Activated B cell treated with CpG ODN at 0.5 μM for 24 hours (primary cell): ENCODE measurements around the gene MID1IP1. TPM values are rescaled to one million over a fixed set of nuclear protein-coding genes. Genes with fewer than 3 reads are reported as not detected.

Experiments used
- ATAC-seq: fragments of 200-7000 bp; cut with Tn5 transposase; one replicate; pipeline ENCODE4 v1.10.0; 2021; ENCODE audit warnings: low read depth, mild to moderate bottlenecking, moderate library complexity
- CTCF ChIA-PET: fragments of 350-600 bp; sonication (Branson Sonifier 250); formaldehyde crosslinking; loops from one replicate; lab custom pipeline; 2021; ENCODE audit warnings: antibody characterized with exemption; lab: Charles Lee
- POLR2A ChIA-PET: fragments of 350-600 bp; sonication (Branson Sonifier 250); formaldehyde crosslinking; loops from one replicate; lab custom pipeline; 2021; ENCODE audit warnings: antibody characterized with exemption; lab: Charles Lee
- DNase-seq: peaks from one replicate; pipeline ENCODE4 v3.0.0; 2022
- H3K27ac Mint-ChIP-seq: one replicate; pipeline ENCODE4 v1.8.0; 2020; ENCODE audit warnings: mixed read lengths
- H3K27me3 Mint-ChIP-seq: one replicate; pipeline ENCODE4 v1.8.0; 2021; ENCODE audit warnings: mixed read lengths
- H3K36me3 Mint-ChIP-seq: one replicate; pipeline ENCODE4 v1.8.0; 2021; ENCODE audit warnings: low read depth, mixed read lengths
- H3K4me1 Mint-ChIP-seq: one replicate; pipeline ENCODE4 v1.8.0; 2021; ENCODE audit warnings: mixed read lengths
- H3K4me3 Mint-ChIP-seq: one replicate; pipeline ENCODE4 v1.8.0; 2020; ENCODE audit warnings: mild to moderate bottlenecking, mixed read lengths
- H3K9me3 Mint-ChIP-seq: one replicate; pipeline ENCODE4 v1.8.0; 2020; ENCODE audit warnings: mixed read lengths
- CTCF ChIP-seq: fragments of 200-600 bp; IDR thresholded peaks from one replicate; pipeline ENCODE4 v1.8.0; 2022; ENCODE audit warnings: antibody characterized with exemption, mild to moderate bottlenecking
- intact Hi-C: fragments of 100-400 bp; cut with micrococcal nuclease; formaldehyde crosslinking; loops from one replicate; pipeline ENCODE4 v1.15.1; 2024
- total RNA-seq: library from RNA; stranded (reverse); gene quantifications from 2 replicates; pipeline ENCODE4 v1.2.3, GENCODE V29; 2022

MID1IP1 gene
- total RNA-seq, 1 donor from 2014 or later: 29.7 TPM

GRCh38 chrX:38768079-38768478 lies 33.2 kb upstream of the MID1IP1 start:
- H3K4me3 Mint-ChIP-seq: no peak overlapping the region
- no peaks in the 10 kb centered on the region for H3K4me1 Mint-ChIP-seq
- H3K36me3 Mint-ChIP-seq: no peaks in the 10 kb centered on the region
- ChIA-PET CTCF (interaction anchor here (0.7 to 2.3 kb wide), 9 partner anchors 9 to 475 kb away, joined by 3 to 13 read pairs (median 5); no protein-coding TSS in a partner anchor), POLR2A (interaction anchor here (1.1 kb wide), 1 partner anchor 38 kb away, joined by 4 read pairs; no protein-coding TSS in a partner anchor)
- DNase-seq (no peak), ATAC-seq (no peak)
- intact Hi-C loops: loop anchor here (1.0 to 5.0 kb wide), 3 partner anchors 217 to 474 kb away; no protein-coding TSS in a partner anchor
- no peak overlapping the region for H3K27ac Mint-ChIP-seq
- H3K27me3 Mint-ChIP-seq: no peaks in the 10 kb centered on the region
- H3K9me3 Mint-ChIP-seq: no peaks in the 10 kb centered on the region
- TF ChIP-seq CTCF: no peak

GRCh38 chrX:38770152-38770551 lies 31.1 kb upstream of the MID1IP1 start:
- no peaks in the 10 kb centered on the region for H3K4me1 Mint-ChIP-seq
- intact Hi-C loops: no loop called here
- ChIA-PET POLR2A (no interaction called here), CTCF (no interaction called here)
- no peaks in the 10 kb centered on the region for H3K36me3 Mint-ChIP-seq
- no peaks in the 10 kb centered on the region for H3K9me3 Mint-ChIP-seq
- DNase-seq (no peak), ATAC-seq (no peak)
- H3K27me3 Mint-ChIP-seq: no peaks in the 10 kb centered on the region
- H3K4me3 Mint-ChIP-seq: no peak overlapping the region
- H3K27ac Mint-ChIP-seq: no peak overlapping the region
- no peak for TF ChIP-seq CTCF

- Mint-ChIP-seq H3K27ac (no peak overlapping the region), H3K4me3 (no peak overlapping the region), H3K27me3 (no peaks in the 10 kb centered on the region), H3K9me3 (no peaks in the 10 kb centered on the region), H3K36me3 (no peaks in the 10 kb centered on the region), H3K4me1 (no peaks in the 10 kb centered on the region)
- intact Hi-C loops: no loop called here
- no peak for TF ChIP-seq CTCF
- ATAC-seq (no peak), DNase-seq (no peak)
- CTCF ChIA-PET: no interaction called here
- POLR2A ChIA-PET: no interaction called here
Measured at GRCh38 chrX:38774249-38774648, 27.0 kb upstream of the MID1IP1 start.

GRCh38 chrX:38796946-38797345 lies 4.3 kb upstream of the MID1IP1 start:
- DNase-seq (no peak), ATAC-seq (no peak)
- CTCF ChIA-PET: no interaction called here
- Mint-ChIP-seq H3K36me3 (peaks cover 3% of the 10 kb centered on the region), H3K9me3 (no peaks in the 10 kb centered on the region), H3K27ac (no peak overlapping the region), H3K4me3 (no peak overlapping the region), H3K4me1 (peaks cover 12% of the 10 kb centered on the region), H3K27me3 (no peaks in the 10 kb centered on the region)
- intact Hi-C loops: no loop called here
- POLR2A ChIA-PET: no interaction called here
- TF ChIP-seq CTCF: no peak

GRCh38 chrX:38798956-38799355 lies 2.3 kb upstream of the MID1IP1 start:
- intact Hi-C loops: no loop called here
- DNase-seq: no peak
- peaks cover 3% of the 10 kb centered on the region for H3K36me3 Mint-ChIP-seq
- H3K9me3 Mint-ChIP-seq: no peaks in the 10 kb centered on the region
- H3K4me1 Mint-ChIP-seq: peaks cover 24% of the 10 kb centered on the region
- TF ChIP-seq CTCF: no peak
- H3K27ac Mint-ChIP-seq: no peak overlapping the region
- H3K27me3 Mint-ChIP-seq: no peaks in the 10 kb centered on the region
- POLR2A ChIA-PET: no interaction called here
- ATAC-seq: no peak
- no peak overlapping the region for H3K4me3 Mint-ChIP-seq
- CTCF ChIA-PET: interaction anchor here (1.5 kb wide), 1 partner anchor 353 kb away, joined by 3 read pairs; no protein-coding TSS in a partner anchor
